Stimulated activated CD4-positive, alpha-beta T cell treated with anti-CD3 and anti-CD28 coated beads, Interleukin-2, amount 100 ng/mL, for 48 hours (primary cell): ENCODE data around the gene ARID4B.
"Not testable (repeated sequence)": the region's sequence is repeated elsewhere in the genome, so short reads cannot be mapped to it uniquely, and the experiment has no call there.

Source experiments
- DNase-seq, 2 donors: peaks; one replicate each; pipeline ENCODE4 v3.0.0-alpha.2; 2020

The ARID4B gene

DNA sequence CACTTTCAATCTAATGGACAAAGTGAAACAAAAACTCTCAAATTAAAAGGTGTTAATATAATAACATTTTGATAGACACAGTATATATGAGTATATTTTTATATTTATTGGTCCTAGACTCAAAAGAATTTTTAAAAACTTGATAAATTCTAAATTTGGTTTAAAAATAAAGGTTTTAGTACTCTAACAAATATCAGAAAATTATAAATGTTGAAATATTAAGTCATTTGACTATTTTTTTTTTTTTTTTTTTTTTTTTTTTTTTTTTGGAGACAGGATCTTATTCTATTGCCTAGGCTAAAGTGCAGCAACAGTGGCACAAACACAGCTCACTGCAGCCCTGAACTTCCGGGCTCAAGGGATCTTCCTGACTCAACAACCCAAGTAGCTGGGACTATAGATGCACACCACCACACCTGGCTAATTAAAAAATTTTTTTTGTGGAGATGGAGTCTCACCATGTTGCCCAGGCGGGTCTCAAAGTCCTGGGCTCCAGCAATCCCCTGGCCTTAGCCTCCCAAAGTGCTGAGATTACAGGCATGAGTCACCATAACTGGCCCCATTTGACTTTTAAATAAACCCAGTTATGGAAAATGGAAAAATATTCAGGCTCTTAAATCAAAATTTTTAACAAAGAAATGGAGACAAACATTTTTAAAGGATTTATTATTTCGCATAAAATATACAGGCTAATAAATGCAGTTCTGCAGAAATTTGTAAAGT lies 106.2 kb downstream of the ARID4B start:
- no peak for DNase-seq

- DNase-seq = no peak
These were observed 112.5 kb downstream of the ARID4B start for GRCh38 chr1:235215453-235215852.

GRCh38 chr1:235214962-235215361 lies 113.0 kb downstream of the ARID4B start:
- DNase-seq = not testable (repeated sequence)

GRCh38 chr1:235213752-235214151 lies 114.2 kb downstream of the ARID4B start:
- no peak for DNase-seq

GRCh38 chr1:235211517-235211916 lies 116.5 kb downstream of the ARID4B start:
- DNase-seq = no peak

DNA sequence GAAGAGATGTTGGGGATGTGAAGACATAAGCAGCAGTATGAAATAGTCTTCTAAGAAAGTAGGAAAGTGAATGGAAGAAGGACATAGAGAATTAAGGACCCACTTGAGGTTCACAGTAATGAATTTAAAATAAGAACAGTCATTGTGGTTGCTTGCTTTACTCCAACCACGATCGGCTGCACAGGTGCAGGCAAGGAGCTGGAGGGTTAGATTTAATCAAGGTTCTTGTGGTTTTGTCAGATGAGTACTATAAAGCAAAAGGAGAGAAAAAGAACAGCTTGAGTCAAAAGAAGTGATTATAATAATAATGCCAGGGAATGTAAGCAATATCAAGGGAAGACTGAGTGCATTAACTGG lies 120.8 kb downstream of the ARID4B start:
- DNase-seq = peak; percentile 19 to 22

GRCh38 chr1:235206533-235207208 lies 121.3 kb downstream of the ARID4B start:
- peak in 1 of 2 donors; percentile 7 for DNase-seq

GRCh38 chr1:235205687-235206086 lies 122.3 kb downstream of the ARID4B start:
- no peak for DNase-seq

GRCh38 chr1:235203428-235203827 lies 124.6 kb downstream of the ARID4B start:
- DNase-seq = no peak

GRCh38 chr1:235202447-235202846 lies 125.5 kb downstream of the ARID4B start:
- not testable (repeated sequence) for DNase-seq

DNA sequence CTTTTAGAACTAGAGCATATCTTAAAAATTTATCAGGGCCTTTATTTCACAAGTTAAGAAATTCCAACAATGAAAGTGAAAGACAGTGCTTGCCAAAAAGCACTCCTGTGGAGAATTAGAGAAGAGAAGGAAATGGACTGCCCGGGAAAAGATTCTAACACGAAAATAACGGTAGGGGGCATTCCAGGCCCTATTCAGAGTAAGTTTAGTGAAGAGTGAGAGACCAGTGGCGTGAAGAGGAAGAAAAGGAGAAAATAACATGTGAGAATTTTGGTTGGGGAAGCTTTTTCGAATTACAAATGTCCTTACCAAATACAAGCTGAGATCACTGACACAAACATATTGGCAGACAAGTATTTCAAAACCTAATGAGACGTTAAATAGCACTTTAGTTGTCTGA lies 128.5 kb downstream of the ARID4B start:
- no peak for DNase-seq

DNA sequence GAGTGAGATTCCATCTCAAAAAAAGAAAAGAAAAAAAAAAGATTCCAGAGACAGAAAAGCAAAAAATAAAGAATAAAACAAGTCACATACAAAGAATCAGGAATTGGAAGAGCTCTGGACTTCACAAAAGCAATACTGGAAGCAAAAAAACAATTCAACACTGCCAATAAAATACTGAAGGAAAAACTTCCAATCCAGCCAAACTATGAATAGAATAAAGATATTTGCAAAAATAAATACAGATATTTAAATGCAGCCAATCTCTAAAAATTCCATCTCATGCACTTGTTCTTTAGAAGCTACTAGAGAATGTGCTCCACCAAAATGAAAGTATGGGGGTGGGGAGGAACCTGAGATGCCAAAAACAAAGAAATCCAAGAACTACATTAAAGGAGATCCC lies 137.5 kb downstream of the ARID4B start:
- DNase-seq = no peak

GRCh38 chr1:235187316-235187715 lies 140.7 kb downstream of the ARID4B start:
- no peak for DNase-seq

DNA sequence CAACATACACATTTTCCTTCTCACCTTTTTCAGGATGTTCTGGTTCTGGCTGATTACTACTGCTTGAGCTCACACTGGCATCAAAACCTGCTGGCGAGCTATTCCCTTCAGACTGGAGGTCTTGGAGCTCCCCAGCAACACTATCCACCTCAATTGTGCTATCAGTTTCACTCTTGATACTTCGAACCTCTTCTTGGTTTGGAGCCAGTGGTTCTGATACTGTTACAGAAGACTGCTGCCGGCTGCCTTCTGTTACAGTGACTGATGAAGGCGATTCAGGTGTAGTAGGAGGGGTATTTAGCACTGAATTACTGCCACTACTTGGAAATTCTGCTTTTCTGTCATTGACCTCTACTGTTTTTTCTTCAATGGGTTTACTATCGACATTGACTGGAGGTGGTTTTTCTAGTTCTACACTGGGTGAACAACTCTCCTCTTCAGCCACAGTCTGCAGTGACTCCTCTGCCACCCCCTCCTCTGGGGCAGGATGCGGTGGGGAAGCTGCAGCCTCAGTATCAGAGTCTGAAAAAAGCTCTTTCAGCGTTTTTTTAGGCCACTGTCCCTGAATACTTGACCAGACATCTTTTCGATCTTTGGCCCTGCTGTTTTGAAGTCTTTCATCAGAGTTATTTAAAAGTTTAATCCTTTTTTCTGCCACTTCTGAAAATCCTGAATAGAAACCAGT lies 146.3 kb downstream of the ARID4B start:
- DNase-seq = no peak

GRCh38 chr1:235180916-235181460 lies 147.0 kb downstream of the ARID4B start:
- no peak for DNase-seq

GRCh38 chr1:235176486-235176885 lies 151.5 kb downstream of the ARID4B start:
- DNase-seq = no peak

DNA sequence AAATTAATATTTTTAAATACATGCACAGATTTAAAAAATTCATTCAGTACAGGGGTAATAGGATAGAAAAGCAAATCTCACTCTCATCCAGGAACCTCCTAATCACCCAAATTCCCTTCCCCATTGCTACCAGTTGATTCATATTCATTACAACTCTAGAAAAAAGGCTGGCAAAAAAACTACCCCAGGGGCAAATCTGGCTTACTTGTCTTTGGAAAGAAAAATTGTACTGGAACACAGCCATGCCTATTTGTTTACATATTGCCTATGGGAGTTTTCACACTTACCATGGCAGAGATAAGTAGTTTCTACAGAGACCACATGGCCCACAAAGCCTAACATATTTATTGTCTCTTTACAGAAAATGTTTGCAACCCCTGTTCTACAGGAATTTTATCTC lies 158.0 kb downstream of the ARID4B start:
- DNase-seq = no peak

GRCh38 chr1:235168375-235168774 lies 159.6 kb downstream of the ARID4B start:
- DNase-seq = no peak

- no peak for DNase-seq
These were observed 166.2 kb downstream of the ARID4B start for GRCh38 chr1:235161685-235162327.

- DNase-seq = peak; percentile 91 to 94
These were observed 166.9 kb downstream of the ARID4B start, which contains the start of gene RBM34 for GRCh38 chr1:235160957-235161684. RBM34 (minus strand) TSS chr1:235161250; CDS start chr1:235161226, 24 bp downstream.

- no peak for DNase-seq
These were observed 167.5 kb downstream of the ARID4B start for GRCh38 chr1:235160383-235160956.

- not testable (repeated sequence) for DNase-seq
These were observed 168.0 kb downstream of the ARID4B start for GRCh38 chr1:235159930-235160329.
